PC-9 (cell line): ENCODE data around the gene WDR37.

Source experiments
- CTCF ChIP-seq: fragments of 200-600 bp; sonication (generic); conservative IDR thresholded peaks from 2 replicates; pipeline ENCODE4 v1.6.1; 2017; ENCODE audit warnings: mixed run types, antibody characterized with exemption, mild to moderate bottlenecking, moderate library complexity
- EZH2 ChIP-seq: fragments of 200-600 bp; sonication (generic); IDR thresholded peaks from 2 replicates; pipeline ENCODE4 v1.8.0; 2017; ENCODE audit warnings: antibody characterized with exemption, low read depth

GRCh38 chr10:1119501-1119900 is 63.3 kb downstream of the WDR37 start:
- TF ChIP-seq CTCF = no peak
- TF ChIP-seq EZH2 = no peak
